ENCODE data around the gene NT5DC4. TPM values are rescaled to one million over a fixed set of nuclear protein-coding genes. Genes with fewer than 3 reads are reported as not detected.

The NT5DC4 gene
- total RNA-seq, 2 donors from 2014 or later = not detected

DNA sequence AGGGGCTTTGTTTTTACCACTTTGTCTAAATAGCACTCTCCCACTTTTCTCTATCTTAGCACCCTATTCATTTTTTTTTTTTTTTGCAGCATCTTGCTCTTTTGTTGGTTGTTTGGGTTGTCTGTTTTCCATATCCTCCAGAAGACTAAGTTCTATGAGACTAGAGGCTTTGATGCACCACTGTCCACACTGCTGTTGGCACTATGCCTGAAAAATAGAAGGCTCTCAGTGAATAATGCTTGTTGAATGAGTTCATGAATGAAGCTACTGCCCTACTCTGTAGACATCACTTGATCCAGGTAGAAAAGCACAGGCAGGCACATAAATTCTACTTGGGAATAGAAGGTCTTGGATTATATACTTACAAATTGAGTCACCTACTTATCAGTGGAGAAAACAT, 56.2 kb downstream of the NT5DC4 start:
- no peaks in the 10 kb centered on the region for H3K36me3 Mint-ChIP-seq (ENCODE audit: low read depth)
- H3K27me3 Mint-ChIP-seq = peaks cover 15% of the 10 kb centered on the region
- peaks cover 9% of the 10 kb centered on the region for H3K4me1 Mint-ChIP-seq
- ATAC-seq = no peak
- H3K4me3 Mint-ChIP-seq = no peak overlapping the region
- no peak overlapping the region for H3K27ac Mint-ChIP-seq
- H3K9me3 ChIP-seq (ENCODE audit: control insufficient read depth, low read length, poor library complexity, severe bottlenecking) = no peaks in the 10 kb centered on the region
- DNase-seq = no peak

DNA sequence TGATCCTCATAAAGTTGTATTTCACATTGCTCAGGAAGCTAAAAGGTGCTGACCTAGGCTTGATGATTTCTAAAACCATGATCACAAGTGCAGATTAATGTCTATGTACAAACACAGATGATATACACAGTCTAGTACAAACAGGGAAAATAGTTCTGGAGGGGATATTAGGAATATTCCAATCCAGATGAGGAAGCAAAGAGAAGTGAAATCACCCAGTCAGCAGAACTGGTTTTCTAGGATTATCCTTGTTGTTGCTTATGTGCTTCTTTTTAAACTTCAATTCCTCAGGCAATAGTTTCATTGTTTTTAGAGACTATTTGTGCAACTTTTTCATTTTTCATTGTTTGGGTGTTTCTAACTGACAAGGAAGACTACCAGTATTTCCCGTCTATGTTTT, 58.8 kb downstream of the NT5DC4 start:
- DNase-seq (no peak), ATAC-seq (no peak)
- Mint-ChIP-seq H3K4me1 (peaks cover 13% of the 10 kb centered on the region), H3K27me3 (peaks cover 30% of the 10 kb centered on the region), H3K27ac (no peak overlapping the region), H3K36me3 (ENCODE audit: low read depth) (peaks cover 3% of the 10 kb centered on the region), H3K4me3 (no peak overlapping the region)
- no peaks in the 10 kb centered on the region for H3K9me3 ChIP-seq (ENCODE audit: control insufficient read depth, low read length, poor library complexity, severe bottlenecking)

DNA sequence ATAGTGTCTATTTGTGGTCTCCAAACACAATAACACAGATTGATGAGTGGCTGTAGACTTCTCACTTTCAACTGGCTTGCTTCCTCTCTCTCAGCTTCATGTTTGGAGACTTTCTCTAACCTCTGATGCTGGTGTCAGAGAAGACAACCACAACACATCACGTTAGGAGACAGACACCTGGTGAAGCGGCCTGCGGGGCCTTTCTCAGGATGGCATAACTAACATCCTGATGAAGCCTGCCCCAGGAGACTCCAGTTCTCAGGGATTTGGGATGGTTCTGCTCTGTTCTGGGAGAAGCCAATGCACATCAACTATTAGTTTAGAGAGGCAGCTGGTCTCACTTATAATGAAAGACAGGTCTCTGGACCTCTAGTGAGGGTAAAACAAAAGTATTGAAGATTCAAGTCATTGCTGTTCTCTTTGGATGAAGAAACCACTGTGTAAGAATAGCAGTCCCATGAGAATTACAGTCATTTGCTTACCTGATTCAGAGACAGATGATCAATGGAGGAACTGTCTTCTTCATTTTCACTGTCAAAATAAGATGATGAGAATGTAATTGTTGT, 61.5 kb downstream of the NT5DC4 start:
- no peak overlapping the region for H3K27ac Mint-ChIP-seq
- peaks cover 4% of the 10 kb centered on the region for H3K36me3 Mint-ChIP-seq (ENCODE audit: low read depth)
- peaks cover 5% of the 10 kb centered on the region for H3K4me1 Mint-ChIP-seq
- ATAC-seq = no peak
- DNase-seq = no peak
- no peaks in the 10 kb centered on the region for H3K9me3 ChIP-seq (ENCODE audit: control insufficient read depth, low read length, poor library complexity, severe bottlenecking)
- H3K27me3 Mint-ChIP-seq = peaks cover 49% of the 10 kb centered on the region
- H3K4me3 Mint-ChIP-seq = no peak overlapping the region

DNA sequence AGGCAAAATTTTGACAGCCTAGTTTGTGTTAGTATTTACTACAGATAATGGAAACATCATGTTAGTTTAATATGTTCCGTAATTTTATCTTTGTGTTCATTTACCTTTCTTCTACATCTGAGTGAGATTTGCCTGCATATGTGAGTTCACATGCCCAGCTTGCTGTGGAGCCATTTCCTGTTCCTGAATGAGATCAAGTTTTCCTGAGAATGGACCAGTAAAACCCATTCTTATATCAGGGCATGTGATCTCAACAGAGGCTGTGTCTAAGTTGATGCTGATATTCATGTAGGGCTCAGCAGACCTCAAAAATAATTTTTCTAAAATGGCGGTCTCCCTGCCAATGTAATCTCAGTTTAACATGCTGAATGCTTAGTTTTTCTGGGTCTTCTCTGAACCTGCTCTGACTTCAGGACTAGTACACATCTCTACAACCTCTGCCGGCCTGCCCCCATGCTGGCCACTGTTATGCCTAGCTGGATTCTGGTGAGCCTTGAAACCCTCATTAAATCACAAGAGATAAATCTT, 62.4 kb downstream of the NT5DC4 start:
- Mint-ChIP-seq H3K36me3 (ENCODE audit: low read depth) (peaks cover 4% of the 10 kb centered on the region), H3K4me3 (no peak overlapping the region), H3K27me3 (peaks cover 51% of the 10 kb centered on the region), H3K27ac (no peak overlapping the region), H3K4me1 (peaks cover 4% of the 10 kb centered on the region)
- H3K9me3 ChIP-seq (ENCODE audit: control insufficient read depth, low read length, poor library complexity, severe bottlenecking) = no peaks in the 10 kb centered on the region
- ATAC-seq = no peak
- no peak for DNase-seq

DNA sequence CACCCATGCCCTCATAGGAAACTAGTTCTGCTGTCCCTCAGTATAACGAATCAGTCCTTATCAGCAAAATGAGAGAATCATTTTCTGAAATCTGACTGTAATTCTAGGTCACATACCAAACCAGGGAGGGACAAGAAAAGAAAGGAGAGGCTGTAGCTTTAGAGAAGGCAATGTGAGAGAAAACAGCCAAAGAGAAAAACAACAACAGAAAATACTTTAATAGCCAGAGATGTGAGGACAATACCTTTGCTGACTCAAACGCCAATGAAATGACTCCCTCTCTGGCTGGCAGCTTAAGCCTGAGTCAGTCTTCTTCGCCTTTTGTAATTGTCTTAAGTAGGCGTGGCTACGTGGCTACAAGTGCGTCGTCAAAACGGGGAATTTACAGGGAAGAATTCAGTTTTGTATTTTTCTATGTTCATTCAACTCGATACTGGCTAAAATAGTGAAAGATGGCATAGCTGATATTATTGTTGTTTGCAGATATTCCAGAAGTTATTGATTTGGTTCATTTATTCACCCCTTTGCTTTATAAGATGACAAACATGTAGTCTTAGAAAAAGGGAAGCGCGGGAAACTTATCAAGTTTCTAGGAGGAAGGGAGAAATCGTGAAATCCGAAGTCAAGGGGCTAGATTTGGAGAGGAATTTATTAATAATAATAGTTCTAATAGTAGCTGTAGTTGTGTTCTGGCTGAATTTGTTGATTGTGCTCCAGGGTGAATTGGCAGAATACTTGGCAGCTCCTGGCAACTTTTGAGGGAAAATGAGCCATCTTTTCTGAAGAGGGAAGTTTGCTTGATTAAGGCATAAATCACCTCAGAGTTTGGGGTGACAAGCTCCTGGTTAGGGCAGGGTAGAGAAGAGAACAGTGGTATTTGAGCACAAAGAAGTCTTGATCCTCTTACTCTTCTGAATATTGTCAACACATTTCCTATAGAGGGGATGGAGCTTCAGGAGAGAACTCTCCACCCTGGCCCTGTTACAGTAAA, 63.7 kb downstream of the NT5DC4 start, which contains the start of gene IL1A:
IL1A (minus strand) TSS at position 295 of the 991 bp plus-strand sequence. CDS start 723 bp downstream, outside the sequence.
- DNase-seq = no peak
- Mint-ChIP-seq H3K27me3 (peaks cover 43% of the 10 kb centered on the region), H3K36me3 (ENCODE audit: low read depth) (peaks cover 4% of the 10 kb centered on the region), H3K4me1 (peaks cover 4% of the 10 kb centered on the region), H3K4me3 (no peak within 1 kb of the TSS), H3K27ac (no peak within 1 kb of the TSS)
- no peaks in the 10 kb centered on the region for H3K9me3 ChIP-seq (ENCODE audit: control insufficient read depth, low read length, poor library complexity, severe bottlenecking)
- peak; percentile 56 for ATAC-seq

DNA sequence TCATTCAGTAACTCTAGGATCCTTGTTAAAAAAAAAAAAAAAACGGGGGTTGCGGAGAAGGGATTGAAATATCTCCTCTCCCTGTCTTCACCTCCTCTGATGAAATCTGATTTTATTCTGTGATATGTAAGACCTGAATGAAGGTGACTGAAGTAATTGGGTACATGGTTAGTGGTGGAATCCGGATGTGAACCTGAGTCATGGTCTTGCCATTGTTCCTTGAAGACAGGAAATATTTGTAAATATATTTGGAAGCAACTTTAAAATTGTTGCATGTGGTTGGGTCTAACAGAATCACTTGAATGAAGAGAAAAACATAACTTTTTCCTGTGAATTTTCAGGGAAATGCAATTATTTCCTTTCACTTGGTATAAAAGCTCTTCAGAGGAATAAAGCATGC, 66.5 kb downstream of the NT5DC4 start:
- H3K4me3 Mint-ChIP-seq = no peak overlapping the region
- no peak for DNase-seq
- peaks cover 36% of the 10 kb centered on the region for H3K27me3 Mint-ChIP-seq
- H3K27ac Mint-ChIP-seq = no peak overlapping the region
- peaks cover 4% of the 10 kb centered on the region for H3K4me1 Mint-ChIP-seq
- no peaks in the 10 kb centered on the region for H3K9me3 ChIP-seq (ENCODE audit: control insufficient read depth, low read length, poor library complexity, severe bottlenecking)
- no peak for ATAC-seq
- H3K36me3 Mint-ChIP-seq (ENCODE audit: low read depth) = peaks cover 6% of the 10 kb centered on the region

DNA sequence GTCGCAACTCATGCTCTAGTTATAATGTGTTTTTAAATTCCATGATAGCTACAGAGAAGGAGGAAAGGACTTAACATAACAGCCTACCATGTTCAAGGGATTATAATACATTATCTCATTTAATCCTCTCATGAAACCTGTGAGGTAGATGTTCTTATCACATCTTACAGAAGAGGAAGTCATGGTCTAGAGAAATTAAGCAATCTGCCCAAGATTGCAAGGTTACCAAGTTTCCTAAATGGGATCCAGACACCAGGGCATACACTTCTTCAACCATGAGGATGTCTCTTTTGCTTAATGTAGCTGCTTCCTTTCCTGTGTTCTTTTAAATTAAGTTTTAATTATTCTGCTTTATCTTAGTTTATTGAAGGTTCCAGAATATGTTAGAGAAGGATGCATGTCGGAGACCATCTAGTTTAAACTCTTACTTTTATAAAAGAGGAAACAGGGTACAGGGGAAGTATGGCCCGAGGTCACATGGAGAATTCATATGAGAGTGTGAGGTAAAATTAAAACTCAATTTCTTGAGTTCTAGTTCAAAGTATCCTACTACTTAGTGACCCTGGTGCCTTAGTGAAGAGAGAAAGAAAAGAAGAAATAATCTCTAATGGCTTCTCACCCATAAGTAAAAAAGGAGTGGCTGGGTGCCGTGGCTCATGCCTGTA, 67.0 kb downstream of the NT5DC4 start:
- peaks cover 6% of the 10 kb centered on the region for H3K36me3 Mint-ChIP-seq (ENCODE audit: low read depth)
- peaks cover 4% of the 10 kb centered on the region for H3K4me1 Mint-ChIP-seq
- peaks cover 36% of the 10 kb centered on the region for H3K27me3 Mint-ChIP-seq
- no peaks in the 10 kb centered on the region for H3K9me3 ChIP-seq (ENCODE audit: control insufficient read depth, low read length, poor library complexity, severe bottlenecking)
- ATAC-seq (no peak), DNase-seq (no peak)
- no peak overlapping the region for H3K4me3 Mint-ChIP-seq
- peak overlapping the region; percentile 22 for H3K27ac Mint-ChIP-seq

DNA sequence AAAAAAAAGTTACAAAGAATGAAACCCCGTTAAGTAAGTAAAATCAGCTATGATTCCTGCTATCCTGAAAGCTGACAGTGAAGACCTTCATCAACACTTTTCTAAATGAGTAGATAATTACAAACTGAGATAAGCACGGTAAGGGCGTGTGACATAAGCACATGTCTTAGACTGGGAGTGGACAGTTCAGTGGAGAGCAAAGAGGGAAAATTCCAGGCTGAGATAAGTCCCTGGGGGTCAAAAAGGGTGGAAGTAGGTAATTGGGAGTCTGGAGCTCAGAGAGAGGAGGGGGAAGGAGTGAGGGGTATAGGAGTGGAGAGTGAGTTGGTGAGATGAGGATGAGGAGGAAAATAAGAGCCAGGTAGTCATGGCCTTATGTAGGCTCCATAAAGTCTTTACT, 67.8 kb downstream of the NT5DC4 start:
- H3K9me3 ChIP-seq (ENCODE audit: control insufficient read depth, low read length, poor library complexity, severe bottlenecking) = no peaks in the 10 kb centered on the region
- ATAC-seq = no peak
- H3K4me1 Mint-ChIP-seq = peaks cover 4% of the 10 kb centered on the region
- peaks cover 31% of the 10 kb centered on the region for H3K27me3 Mint-ChIP-seq
- peaks cover 6% of the 10 kb centered on the region for H3K36me3 Mint-ChIP-seq (ENCODE audit: low read depth)
- no peak overlapping the region for H3K4me3 Mint-ChIP-seq
- H3K27ac Mint-ChIP-seq = peak overlapping the region; percentile 22
- no peak for DNase-seq

Other genes starting within 250 kb of the NT5DC4 start
- gene TTL, start 238.9 kb upstream of the NT5DC4 start, total RNA-seq = 10 to 100 TPM; 18.8 to 20.6 TPM
- gene POLR1B, start 178.6 kb upstream of the NT5DC4 start, total RNA-seq = 10 to 100 TPM; 15.2 to 23.5 TPM
- gene CHCHD5, start 136.4 kb upstream of the NT5DC4 start, total RNA-seq = 10 to 100 TPM; 16.6 to 18.4 TPM
- gene SLC20A1, start 75.1 kb upstream of the NT5DC4 start, total RNA-seq = 100 to 1,000 TPM; 113 to 130 TPM
- gene CKAP2L, start 43.6 kb downstream of the NT5DC4 start, total RNA-seq = under 1 TPM; 0.37 to 0.97 TPM
- under 1 TPM; 0.35 to 0.44 TPM for gene IL1A, start 63.5 kb downstream of the NT5DC4 start, total RNA-seq
- 10 to 100 TPM; 30.8 to 61.2 TPM for gene IL1B, start 115.8 kb downstream of the NT5DC4 start, total RNA-seq
- gene IL37, start 190.1 kb downstream of the NT5DC4 start, total RNA-seq = not detected